Astrocyte of the cerebellum (primary cell): ENCODE data around the gene GRK6.

Experiments
- DNase-seq: peaks from one replicate; pipeline ENCODE4 v3.0.0-alpha.2; 2011; ENCODE audit warnings: low read depth
- H3K4me3 ChIP-seq: 2 replicates; pipeline ENCODE4 v1.5.1; 2011; ENCODE audit warnings: mild to moderate bottlenecking, low read depth, low read length, moderate library complexity
- CTCF ChIP-seq: IDR thresholded peaks from 2 replicates; pipeline ENCODE4 v1.5.1; 2012; ENCODE audit warnings: low read length, low read depth, moderate library complexity, mild to moderate bottlenecking; ENCODE audit errors: missing control alignments
- in situ Hi-C: cut with HindIII; loops from 2 replicates; pipeline ENCODE4 v1.10.0; 2017; ENCODE audit warnings: low sequenced_read_pairs

Gene GRK6

GRCh38 chr5:177474002-177474476, 47.6 kb downstream of the GRK6 start:
- no peak overlapping the region for H3K4me3 ChIP-seq
- TF ChIP-seq CTCF = no peak
- in situ Hi-C loops = no loop called here
- DNase-seq = no peak

- in situ Hi-C loops = no loop called here
- no peak overlapping the region for H3K4me3 ChIP-seq
- DNase-seq = no peak
- no peak for TF ChIP-seq CTCF
Observed at GRCh38 chr5:177474846-177475562, 48.5 kb downstream of the GRK6 start.

GRCh38 chr5:177475563-177476427, 49.3 kb downstream of the GRK6 start:
- H3K4me3 ChIP-seq = no peak overlapping the region
- TF ChIP-seq CTCF = no peak
- in situ Hi-C loops = no loop called here
- no peak for DNase-seq

- DNase-seq = no peak
- TF ChIP-seq CTCF = no peak
- in situ Hi-C loops = no loop called here
- H3K4me3 ChIP-seq = no peak overlapping the region
Observed at GRCh38 chr5:177476531-177477233, 50.2 kb downstream of the GRK6 start.

GRCh38 chr5:177477701-177478477, 51.4 kb downstream of the GRK6 start:
- TF ChIP-seq CTCF = no peak
- no peak for DNase-seq
- H3K4me3 ChIP-seq = no peak overlapping the region
- in situ Hi-C loops = no loop called here
